Tibial artery (tissue), 4 donors: ENCODE results near the gene ABL1.

Experiments
- DNase-seq, 2 donors: peaks; one replicate each; pipeline ENCODE4 v3.0.0-alpha.2; 2019
- H3K27ac ChIP-seq, 2 donors: fragments of 200-600 bp; sonication (generic) in 1 of 2; 1 replicate in 1 of 2; 2 replicates in 1 of 2; pipeline ENCODE4 v1.5.1; 2018 to 2019; ENCODE audit warnings: mild to moderate bottlenecking in 1 of 2
- H3K27me3 ChIP-seq, 2 donors: fragments of 200-600 bp; sonication (generic) in 1 of 2; one replicate each; pipeline versions ENCODE4 v1.5.1 to v1.6.0; 2016 to 2019
- H3K36me3 ChIP-seq, 3 donors: fragments of 200-600 bp; sonication (generic) in 2 of 3; one replicate each; pipeline ENCODE4 v1.5.1; 2016 to 2019; ENCODE audit warnings: mild to moderate bottlenecking in 2 of 3
- H3K4me1 ChIP-seq, 4 donors: fragments of 200-600 bp; sonication (generic) in 2 of 4; 1 replicate in 3 of 4; 2 replicates in 1 of 4; pipeline ENCODE4 v1.5.1; 2016 to 2019
- H3K4me3 ChIP-seq, 2 donors: fragments of 200-600 bp; sonication (generic) in 1 of 2; 1 replicate in 1 of 2; 2 replicates in 1 of 2; pipeline ENCODE4 v1.5.1; 2018 to 2019; ENCODE audit warnings: mild to moderate bottlenecking in 2 of 2
- H3K9me3 ChIP-seq, 3 donors: fragments of 200-600 bp; sonication (generic) in 1 of 3; one replicate each; pipeline ENCODE4 v1.5.1; 2016 to 2019
- intact Hi-C: fragments of 100-400 bp; cut with DNase I; formaldehyde crosslinking; loops from one replicate; pipeline ENCODE4 v1.15.0; 2023; ENCODE audit warnings: low total_unique reads
- TF ChIP-seq, protein P1 (sequence below), 2 experiments: fragments of 200-600 bp in 1 of 2; fragments of 450-650 bp in 1 of 2; IDR thresholded peaks; one replicate each; pipeline ENCODE4 v1.5.1; 2017 to 2019; ENCODE audit warnings: antibody characterized with exemption in 2 of 2, mild to moderate bottlenecking in 1 of 2, moderate library complexity in 1 of 2

ABL1 gene

DNA sequence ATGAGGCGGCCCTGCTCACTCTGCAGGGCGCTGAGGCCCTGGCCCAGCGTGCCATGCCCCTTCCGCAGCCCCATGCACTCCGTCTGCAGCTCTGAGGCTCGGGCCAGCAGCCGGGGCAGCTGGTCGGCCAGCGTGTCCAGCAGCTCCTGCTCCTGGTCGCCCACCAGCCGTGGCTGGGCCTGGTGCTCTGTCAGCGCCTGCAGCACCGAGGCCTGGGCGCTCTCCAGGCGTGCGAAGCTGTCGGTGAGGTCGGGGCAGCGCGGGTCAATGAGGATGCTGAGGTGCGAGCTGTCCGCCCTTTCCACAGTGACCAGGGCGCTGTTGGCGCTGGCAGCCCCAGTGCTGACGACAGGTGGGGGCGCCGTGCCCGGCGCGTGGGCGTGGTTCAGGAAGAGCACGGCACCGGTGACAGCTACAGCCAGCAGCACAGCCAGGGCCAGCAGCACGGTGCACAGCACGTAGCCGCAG is 94.6 kb downstream of the ABL1 start:
- Histone ChIP-seq H3K9me3 (no peaks in the 10 kb centered on the region), H3K27ac (no peak overlapping the region), H3K36me3 (no peaks in the 10 kb centered on the region), H3K27me3 (peaks cover 0 to 46% of the 10 kb centered on the region in 2 donors), H3K4me1 (peaks cover 0 to 32% (median 3%) of the 10 kb centered on the region in 4 donors), H3K4me3 (no peak overlapping the region)
- DNase-seq = no peak
- TF ChIP-seq, protein P1, sequence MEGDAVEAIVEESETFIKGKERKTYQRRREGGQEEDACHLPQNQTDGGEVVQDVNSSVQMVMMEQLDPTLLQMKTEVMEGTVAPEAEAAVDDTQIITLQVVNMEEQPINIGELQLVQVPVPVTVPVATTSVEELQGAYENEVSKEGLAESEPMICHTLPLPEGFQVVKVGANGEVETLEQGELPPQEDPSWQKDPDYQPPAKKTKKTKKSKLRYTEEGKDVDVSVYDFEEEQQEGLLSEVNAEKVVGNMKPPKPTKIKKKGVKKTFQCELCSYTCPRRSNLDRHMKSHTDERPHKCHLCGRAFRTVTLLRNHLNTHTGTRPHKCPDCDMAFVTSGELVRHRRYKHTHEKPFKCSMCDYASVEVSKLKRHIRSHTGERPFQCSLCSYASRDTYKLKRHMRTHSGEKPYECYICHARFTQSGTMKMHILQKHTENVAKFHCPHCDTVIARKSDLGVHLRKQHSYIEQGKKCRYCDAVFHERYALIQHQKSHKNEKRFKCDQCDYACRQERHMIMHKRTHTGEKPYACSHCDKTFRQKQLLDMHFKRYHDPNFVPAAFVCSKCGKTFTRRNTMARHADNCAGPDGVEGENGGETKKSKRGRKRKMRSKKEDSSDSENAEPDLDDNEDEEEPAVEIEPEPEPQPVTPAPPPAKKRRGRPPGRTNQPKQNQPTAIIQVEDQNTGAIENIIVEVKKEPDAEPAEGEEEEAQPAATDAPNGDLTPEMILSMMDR (IDR thresholded peaks at IDR 0.05) = no peak
- intact Hi-C loops = no loop called here

DNA sequence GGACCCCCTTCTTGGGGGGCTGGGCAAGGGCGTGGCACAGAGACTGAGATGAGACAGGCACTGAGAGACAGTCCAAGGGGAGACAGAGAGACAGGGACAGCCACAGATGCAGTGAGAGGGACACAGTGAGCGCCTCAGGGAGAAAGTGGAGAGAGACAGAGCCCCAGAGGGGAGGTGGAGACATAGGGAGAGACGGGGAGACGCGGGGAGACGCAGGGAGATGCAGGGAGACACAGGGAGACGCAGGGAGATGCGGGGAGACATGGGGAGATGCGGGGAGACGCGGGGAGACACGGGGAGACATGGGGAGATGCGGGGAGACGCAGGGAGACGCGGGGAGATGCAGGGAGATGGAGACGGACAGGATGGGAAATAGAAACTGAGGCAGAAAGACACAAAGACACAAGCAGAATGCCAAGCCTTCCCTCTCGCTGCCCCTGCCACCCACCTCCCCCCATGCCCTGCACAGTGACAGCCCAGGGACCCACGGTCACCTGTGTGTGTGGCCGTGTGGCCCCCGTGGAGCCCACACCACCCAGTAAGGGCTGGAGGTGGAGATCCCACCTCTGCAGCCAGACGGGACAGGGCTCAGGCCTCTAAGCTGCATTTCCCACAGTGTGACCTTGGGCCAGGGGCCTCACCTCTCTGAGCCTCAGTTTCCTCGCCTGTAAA is 95.2 kb downstream of the ABL1 start:
- Histone ChIP-seq H3K4me1 (peaks cover 0 to 32% (median 3%) of the 10 kb centered on the region in 4 donors), H3K4me3 (no peak overlapping the region), H3K36me3 (no peaks in the 10 kb centered on the region), H3K27me3 (peaks cover 0 to 46% of the 10 kb centered on the region in 2 donors), H3K9me3 (no peaks in the 10 kb centered on the region), H3K27ac (no peak overlapping the region)
- no peak for DNase-seq
- TF ChIP-seq, protein P1 (IDR thresholded peaks at IDR 0.05) = no peak
- intact Hi-C loops = no loop called here

- Histone ChIP-seq H3K4me3 (no peak overlapping the region), H3K27me3 (peaks cover 0 to 49% of the 10 kb centered on the region in 2 donors), H3K27ac (no peak overlapping the region), H3K9me3 (no peaks in the 10 kb centered on the region), H3K36me3 (no peaks in the 10 kb centered on the region), H3K4me1 (peaks cover 0 to 34% (median 3%) of the 10 kb centered on the region in 4 donors)
- no peak for DNase-seq
- intact Hi-C loops = no loop called here
- TF ChIP-seq, protein P1 (IDR thresholded peaks at IDR 0.05) = no peak
Observed at GRCh38 chr9:130930804-130931349, 95.8 kb downstream of the ABL1 start.

DNA sequence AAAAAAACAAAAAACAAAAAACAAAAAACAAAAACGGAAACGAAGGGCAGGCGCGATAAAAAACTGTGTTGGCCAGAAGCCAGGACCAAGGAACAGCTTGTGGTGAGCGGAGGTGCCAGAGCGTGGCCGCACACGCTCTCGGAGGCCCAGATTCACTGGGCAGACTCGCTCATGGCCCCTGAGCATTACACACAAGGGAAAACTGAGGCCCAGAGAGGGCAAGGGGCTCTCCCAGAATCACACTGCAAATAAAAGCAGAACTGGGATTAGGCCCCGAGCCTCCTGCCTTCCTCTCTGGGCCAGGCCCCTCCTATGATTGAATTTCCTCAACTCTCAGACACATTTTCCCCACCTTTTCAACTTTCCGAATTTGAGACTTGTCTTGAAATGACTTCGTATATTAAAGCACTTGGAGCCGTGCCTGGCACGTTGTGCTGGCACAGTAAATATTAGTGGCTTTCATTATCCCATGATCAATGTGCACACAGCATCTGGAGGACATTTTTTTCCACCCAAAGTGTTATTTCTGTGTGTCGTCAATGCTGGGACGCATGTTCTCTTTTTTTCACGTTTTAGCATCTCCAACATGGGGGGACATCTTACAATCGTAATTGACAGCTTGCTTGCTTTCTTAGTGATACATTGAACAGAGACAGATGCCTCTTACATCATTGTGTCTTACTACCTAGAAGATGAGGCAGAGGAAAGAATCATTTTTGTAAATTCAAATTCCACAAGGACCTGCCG is 96.6 kb downstream of the ABL1 start:
- TF ChIP-seq, protein P1 (IDR thresholded peaks at IDR 0.05) = no peak
- DNase-seq = no peak
- no peak overlapping the region for H3K4me3 ChIP-seq
- intact Hi-C loops = no loop called here
- peaks cover 0 to 57% of the 10 kb centered on the region in 2 donors for H3K27me3 ChIP-seq
- no peaks in the 10 kb centered on the region for H3K36me3 ChIP-seq
- no peak overlapping the region for H3K27ac ChIP-seq
- H3K9me3 ChIP-seq = no peaks in the 10 kb centered on the region
- H3K4me1 ChIP-seq = peaks cover 0 to 42% (median 10%) of the 10 kb centered on the region in 4 donors

DNA sequence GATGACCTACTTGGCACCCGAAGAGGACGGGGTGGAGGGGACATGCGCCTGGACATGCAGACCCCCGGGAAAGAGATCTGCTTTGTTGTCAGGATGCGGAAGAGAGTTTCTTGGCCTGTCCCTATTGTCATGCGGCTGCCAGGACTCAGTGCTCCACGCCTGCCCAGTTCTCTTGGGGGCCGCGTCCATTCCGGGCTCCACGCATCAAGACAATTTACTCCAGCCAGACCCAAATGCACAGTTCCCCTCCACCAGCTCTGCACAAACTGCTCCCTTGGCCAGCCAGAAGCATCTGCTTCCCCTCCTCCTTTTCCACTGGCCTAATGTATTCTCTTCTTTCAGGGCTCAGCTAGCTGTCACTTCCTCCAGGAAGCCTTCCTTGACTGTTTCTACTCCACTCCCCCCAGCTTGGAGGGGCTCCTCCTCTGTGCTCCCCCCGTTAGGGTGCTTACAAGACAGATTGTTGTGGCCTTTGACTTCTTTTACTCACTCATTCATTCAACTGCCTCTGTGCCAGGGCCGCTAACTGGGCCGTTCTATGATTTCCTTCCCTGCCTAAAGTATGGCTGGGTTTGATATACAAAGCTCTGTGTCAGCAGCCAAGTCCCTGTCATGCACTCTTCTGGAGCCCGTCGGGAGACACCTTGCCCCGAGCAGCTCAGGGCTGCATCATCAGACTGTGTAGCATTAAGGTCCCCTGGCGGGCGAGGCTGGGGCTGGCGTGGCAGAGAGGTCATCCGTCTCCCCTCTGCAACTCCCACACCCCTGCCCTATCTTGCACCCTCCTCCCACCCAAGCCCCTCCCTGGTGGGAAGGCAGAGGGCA is 97.4 kb downstream of the ABL1 start:
- no peak for DNase-seq
- Histone ChIP-seq H3K36me3 (no peaks in the 10 kb centered on the region), H3K9me3 (no peaks in the 10 kb centered on the region), H3K27me3 (peaks cover 0 to 65% of the 10 kb centered on the region in 2 donors), H3K4me1 (peaks cover 0 to 46% (median 13%) of the 10 kb centered on the region in 4 donors), H3K27ac (no peak overlapping the region), H3K4me3 (no peak overlapping the region)
- TF ChIP-seq, protein P1 (IDR thresholded peaks at IDR 0.05) = no peak
- intact Hi-C loops = no loop called here
